ENCODE results near the gene DPP10.

The DPP10 gene

GRCh38 chr2:114610677-114611076, 168.2 kb downstream of the DPP10 start:
- DNase-seq = no peak

DNA sequence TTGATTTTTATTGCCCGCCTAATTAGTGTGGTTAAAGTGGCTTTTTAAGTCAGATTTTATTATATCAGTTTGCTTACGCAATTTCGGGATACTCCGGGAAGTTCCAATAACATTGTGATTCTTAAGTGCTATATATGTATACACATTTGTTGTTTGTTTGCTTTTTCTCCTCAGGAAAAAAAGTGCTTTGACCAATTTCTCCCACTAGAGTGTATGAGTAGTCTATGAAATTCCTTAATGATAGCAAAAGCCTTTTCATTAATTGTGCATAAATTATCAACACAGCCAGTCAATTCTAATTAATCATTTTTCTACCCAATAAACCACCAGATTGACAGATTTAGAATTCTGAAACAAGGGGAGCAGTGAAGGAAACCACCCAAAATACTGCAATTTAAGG, 172.2 kb downstream of the DPP10 start:
- DNase-seq = no peak

GRCh38 chr2:114628481-114628880, 186.0 kb downstream of the DPP10 start:
- no peak for DNase-seq

DNA sequence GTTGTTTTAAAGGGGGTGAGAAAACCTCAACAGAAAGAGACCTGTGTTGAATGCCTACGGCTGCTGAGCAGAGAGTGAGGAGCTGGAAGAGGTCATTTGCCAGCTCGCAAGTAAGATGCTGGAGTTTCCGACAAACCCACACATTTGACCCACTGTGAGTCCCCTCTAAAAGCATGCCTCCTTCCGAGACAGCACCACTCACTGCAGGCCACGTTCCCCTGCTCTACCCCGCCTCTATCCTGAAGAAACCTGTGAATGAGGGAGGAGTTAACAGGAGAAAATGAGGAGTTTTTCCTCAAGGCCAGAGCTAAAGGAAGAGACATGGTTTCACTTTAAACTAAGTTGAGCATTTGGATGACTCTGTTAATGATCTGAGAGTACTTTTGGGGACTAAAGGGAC, 188.7 kb downstream of the DPP10 start:
- DNase-seq = no peak

GRCh38 chr2:114642166-114642770, 199.8 kb downstream of the DPP10 start:
- DNase-seq = no peak

DNA sequence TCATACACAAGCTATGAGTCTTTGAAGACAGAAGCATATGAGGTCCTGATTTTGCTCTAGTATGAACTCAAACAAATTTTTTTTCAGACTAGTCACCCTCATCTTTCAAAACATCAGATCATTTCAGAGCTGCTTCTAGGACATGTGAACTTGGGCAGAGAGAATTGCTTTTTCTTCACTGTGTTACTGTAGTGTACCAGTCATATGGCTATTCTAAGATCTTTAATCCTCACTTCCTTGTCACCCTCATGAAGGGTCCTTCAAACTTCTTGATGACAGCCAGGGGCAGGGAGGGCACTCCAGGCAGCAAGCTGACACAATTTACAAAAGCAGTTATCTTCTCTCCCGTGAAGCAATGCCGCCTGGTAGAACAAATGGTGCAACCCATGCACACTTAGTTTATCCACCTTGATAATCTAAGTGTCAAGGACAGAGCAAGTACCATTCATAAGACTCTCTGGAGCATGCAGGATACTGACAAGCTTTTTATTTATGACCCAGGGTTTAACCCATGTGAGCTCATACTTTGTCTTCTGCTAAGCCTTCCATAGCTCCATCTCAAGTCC, 200.6 kb downstream of the DPP10 start:
- no peak for DNase-seq

DNA sequence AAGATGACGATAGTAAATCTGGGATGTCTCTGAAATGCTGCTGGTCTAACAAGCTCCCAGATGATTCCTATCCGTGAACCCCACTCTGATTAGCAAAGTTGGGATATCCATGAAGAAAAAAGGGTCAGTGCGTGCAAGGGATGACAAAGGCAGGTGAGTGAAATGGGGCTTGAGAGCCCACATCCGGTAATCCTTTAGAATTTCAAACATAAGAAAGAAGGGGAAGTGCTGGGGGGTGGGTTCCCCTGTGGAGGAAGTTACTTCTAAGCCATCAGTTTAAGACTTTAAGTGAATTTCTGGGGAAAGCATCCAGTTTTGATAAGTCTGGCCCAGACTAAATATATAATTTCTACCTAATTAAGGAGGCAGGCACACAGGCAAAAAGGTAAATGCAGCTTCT, 209.5 kb downstream of the DPP10 start:
- DNase-seq = no peak

GRCh38 chr2:114659880-114660279, 217.4 kb downstream of the DPP10 start:
- no peak for DNase-seq

- DNase-seq = peak; percentile 7
Observed at GRCh38 chr2:114661971-114662939, 219.8 kb downstream of the DPP10 start.

DNA sequence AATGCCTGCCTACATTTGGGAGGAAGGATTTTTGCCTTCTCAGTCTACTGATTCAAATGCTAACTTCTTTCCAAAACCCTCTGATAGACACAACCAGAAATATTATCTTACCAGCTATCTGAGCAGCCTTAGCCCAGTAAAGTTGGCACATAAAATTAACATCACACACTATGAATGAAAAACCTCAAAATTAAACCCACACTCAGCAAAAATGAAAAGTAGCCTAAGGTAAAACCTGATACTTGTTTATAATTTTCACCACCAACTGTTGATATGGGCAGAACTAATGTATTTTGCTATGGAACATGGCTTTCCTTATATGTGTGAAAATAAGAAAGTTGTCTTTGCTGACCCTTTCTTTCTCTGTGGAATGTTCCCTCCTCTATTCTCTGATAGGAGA, 226.0 kb downstream of the DPP10 start:
- no peak for DNase-seq

GRCh38 chr2:114683251-114683650, 240.8 kb downstream of the DPP10 start:
- DNase-seq = no peak

- DNase-seq = no peak
Observed at GRCh38 chr2:114684403-114684802, 242.0 kb downstream of the DPP10 start.

GRCh38 chr2:114685102-114685501, 242.7 kb downstream of the DPP10 start:
- no peak for DNase-seq

- no peak for DNase-seq
Observed at GRCh38 chr2:114688241-114688640, 245.8 kb downstream of the DPP10 start.

DNA sequence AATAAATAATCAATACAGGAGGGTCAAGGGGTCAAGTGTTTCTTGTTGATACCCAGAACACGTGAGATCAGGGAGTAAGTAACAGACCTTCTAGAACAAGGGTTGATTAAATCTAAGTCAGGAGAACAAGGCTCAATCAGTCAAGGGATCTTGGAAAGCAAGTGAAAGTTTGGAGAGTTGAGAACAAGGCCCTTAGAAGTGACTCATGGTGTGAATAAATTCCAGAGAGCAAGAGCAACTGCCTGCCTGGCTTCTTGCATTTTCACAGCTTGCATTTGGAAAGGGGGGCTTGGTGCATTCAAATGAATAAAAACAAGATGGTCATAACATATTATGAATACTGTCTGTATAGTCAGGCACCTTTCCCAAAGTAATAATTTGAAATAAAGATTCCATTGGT, 256.1 kb downstream of the DPP10 start:
- DNase-seq = no peak

DNA sequence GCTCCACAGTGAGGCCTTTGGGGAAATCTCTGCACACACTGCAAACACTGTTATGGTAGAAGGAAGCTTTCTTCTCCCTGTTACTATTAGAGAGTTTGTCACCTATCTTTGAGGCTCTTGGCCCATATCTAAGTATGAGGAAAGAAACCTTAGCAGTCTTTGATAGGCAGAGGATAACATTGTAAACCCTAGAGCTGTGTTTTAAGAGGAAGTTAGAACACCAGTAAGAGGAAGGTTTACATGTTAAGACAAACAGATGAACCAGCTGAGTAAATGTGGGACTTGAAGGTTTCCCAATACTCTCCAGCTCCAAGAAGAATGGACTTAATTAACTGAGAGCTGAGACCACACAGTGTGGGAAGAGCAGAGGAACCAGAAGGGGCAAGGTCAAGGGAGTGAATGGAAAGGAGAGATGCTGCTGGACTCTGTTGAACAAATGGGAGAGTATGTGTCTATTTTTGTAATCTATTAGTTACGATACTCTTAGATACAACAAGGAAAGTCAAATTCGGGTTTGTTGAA, 257.0 kb downstream of the DPP10 start:
- no peak for DNase-seq

DNA sequence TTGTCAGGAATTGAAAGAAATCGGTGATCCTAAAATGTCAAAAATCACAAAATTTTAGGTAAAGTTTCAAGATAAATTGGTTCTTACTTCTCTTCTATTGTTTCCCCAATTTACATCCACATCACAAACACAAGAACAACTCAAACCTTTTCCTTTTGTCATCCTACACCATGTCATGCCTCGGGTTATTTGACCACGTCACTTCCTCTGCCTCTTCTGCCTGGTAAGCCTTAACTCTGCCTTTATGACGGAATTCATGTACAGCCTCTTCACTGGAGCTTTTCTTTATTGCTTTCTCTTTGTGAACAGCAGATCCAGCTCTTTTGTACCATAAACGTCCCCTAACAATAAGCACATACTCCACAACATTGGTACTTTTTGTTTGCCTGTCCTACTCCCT, 258.0 kb downstream of the DPP10 start:
- DNase-seq = no peak

GRCh38 chr2:114709936-114710850, 267.8 kb downstream of the DPP10 start:
- DNase-seq = no peak

GRCh38 chr2:114714313-114714712, 271.9 kb downstream of the DPP10 start:
- no peak for DNase-seq

DNA sequence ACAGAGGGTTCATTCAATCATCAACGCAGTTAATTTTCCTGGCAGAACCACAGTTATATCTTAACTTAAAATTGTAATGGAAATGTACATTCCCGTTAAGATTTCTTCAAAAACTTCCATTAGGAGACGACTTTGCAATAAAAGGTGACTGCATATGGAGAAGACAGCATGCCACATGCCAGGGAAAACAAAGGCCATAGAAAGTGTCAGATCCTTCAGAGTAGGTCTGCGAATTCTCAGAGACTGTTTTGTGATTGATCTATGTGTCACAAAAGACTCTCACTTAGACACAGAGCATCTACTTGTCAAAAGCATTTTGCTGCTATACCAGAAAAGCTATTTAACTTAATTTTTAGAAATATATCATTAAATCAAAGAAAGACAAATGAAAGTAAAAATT, 274.6 kb downstream of the DPP10 start:
- DNase-seq = no peak

GRCh38 chr2:114724454-114724853, 282.0 kb downstream of the DPP10 start:
- DNase-seq = no peak

- no peak for DNase-seq
Observed at GRCh38 chr2:114727012-114727411, 284.6 kb downstream of the DPP10 start.

DNA sequence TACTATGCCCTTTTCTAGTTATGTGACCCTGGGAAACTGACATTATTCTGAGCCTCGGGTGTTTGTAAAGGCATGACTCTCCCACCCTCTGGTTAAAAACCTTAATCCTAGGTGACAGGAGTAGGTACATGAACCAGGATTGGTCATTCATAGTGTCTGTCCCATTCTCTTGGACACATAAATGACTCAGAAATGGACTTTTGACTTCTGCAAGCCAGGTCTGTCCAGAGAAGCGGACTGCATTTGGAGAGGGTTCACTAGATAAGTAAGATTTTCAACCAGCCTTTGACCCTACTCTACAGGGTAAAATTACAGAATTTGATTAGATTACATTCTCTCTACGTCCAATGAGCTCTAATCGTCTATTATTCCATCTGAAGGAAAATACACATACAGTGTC, 285.9 kb downstream of the DPP10 start:
- no peak for DNase-seq
